ENCODE results near the gene TXNRD3.
"Not testable (repeated sequence)": the region's sequence is repeated elsewhere in the genome, so short reads cannot be mapped to it uniquely, and the experiment has no call there.

Gene TXNRD3

GRCh38 chr3:126607214-126607908 lies 47.6 kb downstream of the TXNRD3 start:
- in situ Hi-C loops (cut with MboI; ENCODE audit: low sequenced_read_pairs, unreplicated experiment): no loop called here
- no peak for TF ChIP-seq CTCF (IDR thresholded peaks at IDR 0.05; ENCODE audit: borderline replicate concordance, control extremely low read depth, extremely low read depth, insufficient read depth, missing control alignments)

GRCh38 chr3:126606001-126606400 lies 48.9 kb downstream of the TXNRD3 start:
- in situ Hi-C loops (cut with MboI; ENCODE audit: low sequenced_read_pairs, unreplicated experiment): no loop called here
- TF ChIP-seq CTCF (IDR thresholded peaks at IDR 0.05; ENCODE audit: borderline replicate concordance, control extremely low read depth, extremely low read depth, insufficient read depth, missing control alignments): no peak
- DNase-seq (ENCODE audit: low spot score): no peak

More at GRCh38 chr3:126607214-126607908, 47.6 kb downstream of the TXNRD3 start:
- no peak for DNase-seq (ENCODE audit: low spot score)

GRCh38 chr3:126604691-126605090 lies 50.2 kb downstream of the TXNRD3 start:
- TF ChIP-seq CTCF (IDR thresholded peaks at IDR 0.05; ENCODE audit: borderline replicate concordance, control extremely low read depth, extremely low read depth, insufficient read depth, missing control alignments): no peak
- DNase-seq (ENCODE audit: low spot score): no peak
- in situ Hi-C loops (cut with MboI; ENCODE audit: low sequenced_read_pairs, unreplicated experiment): no loop called here

- DNase-seq (ENCODE audit: low spot score): no peak
- TF ChIP-seq CTCF (IDR thresholded peaks at IDR 0.05; ENCODE audit: borderline replicate concordance, control extremely low read depth, extremely low read depth, insufficient read depth, missing control alignments): no peak
- in situ Hi-C loops (cut with MboI; ENCODE audit: low sequenced_read_pairs, unreplicated experiment): no loop called here
These were observed 55.8 kb downstream of the TXNRD3 start for GRCh38 chr3:126599101-126599500.

- DNase-seq (ENCODE audit: low spot score); in situ Hi-C loops (cut with MboI; ENCODE audit: low sequenced_read_pairs, unreplicated experiment): not testable (repeated sequence)
These were observed 59.4 kb downstream of the TXNRD3 start for GRCh38 chr3:126595479-126595878.

- in situ Hi-C loops (cut with MboI; ENCODE audit: low sequenced_read_pairs, unreplicated experiment); DNase-seq (ENCODE audit: low spot score): not testable (repeated sequence)
These were observed 63.4 kb downstream of the TXNRD3 start for GRCh38 chr3:126591515-126591914.

GRCh38 chr3:126582311-126582710 lies 72.6 kb downstream of the TXNRD3 start:
- in situ Hi-C loops (cut with MboI; ENCODE audit: low sequenced_read_pairs, unreplicated experiment): no loop called here
- no peak for TF ChIP-seq CTCF (IDR thresholded peaks at IDR 0.05; ENCODE audit: borderline replicate concordance, control extremely low read depth, extremely low read depth, insufficient read depth, missing control alignments)
- DNase-seq (ENCODE audit: low spot score): no peak

GRCh38 chr3:126581569-126581968 lies 73.4 kb downstream of the TXNRD3 start:
- DNase-seq (ENCODE audit: low spot score): no peak
- in situ Hi-C loops (cut with MboI; ENCODE audit: low sequenced_read_pairs, unreplicated experiment): no loop called here
- no peak for TF ChIP-seq CTCF (IDR thresholded peaks at IDR 0.05; ENCODE audit: borderline replicate concordance, control extremely low read depth, extremely low read depth, insufficient read depth, missing control alignments)

All from GM13976 (cell line).